Measurements from ENCODE around the gene C7orf57.

Gene C7orf57

DNA sequence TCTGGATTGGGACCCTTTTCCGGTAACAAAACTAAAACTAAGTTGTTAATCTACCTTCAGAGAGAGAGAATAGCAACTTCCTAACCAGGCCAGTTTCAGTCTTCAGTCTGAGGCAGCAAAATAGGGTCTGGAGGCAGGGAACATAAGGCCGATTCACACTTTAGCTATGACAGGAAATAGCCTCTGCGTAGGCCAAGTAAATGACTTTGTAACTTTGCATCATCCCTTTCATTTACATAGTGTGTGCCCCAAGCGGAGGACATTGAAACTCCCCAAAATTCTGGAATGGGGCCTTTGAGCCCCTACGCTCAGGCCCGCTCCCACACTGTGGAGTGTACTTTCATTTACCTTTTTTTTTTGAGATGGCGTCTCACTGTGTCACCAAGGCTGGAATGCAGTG is 52.0 kb downstream of the C7orf57 start:
- no peak for DNase-seq

DNA sequence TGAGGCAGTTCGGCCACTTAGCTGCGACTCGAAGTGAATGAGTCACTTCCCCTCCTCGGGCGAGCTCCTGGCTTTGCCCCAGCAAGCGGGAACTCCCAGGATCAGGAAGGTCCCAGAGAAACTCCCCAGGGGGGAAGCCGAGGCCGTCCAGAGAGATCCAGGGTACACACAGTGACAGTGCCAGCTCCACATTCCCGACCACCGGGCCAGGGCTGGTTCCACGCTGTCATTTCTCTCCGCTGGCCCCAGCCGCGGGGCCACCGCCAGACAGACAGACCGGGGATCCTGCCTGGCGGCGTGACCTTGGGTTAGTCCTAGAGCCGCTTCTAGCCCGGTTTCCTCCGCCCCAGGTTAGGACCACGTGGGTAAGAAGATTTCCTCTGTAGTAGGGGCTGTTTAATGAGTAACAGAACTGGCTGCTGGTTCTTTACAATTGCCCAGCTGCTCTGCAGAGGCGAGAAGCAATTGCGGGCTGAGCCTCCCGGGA is 53.3 kb downstream of the C7orf57 start:
- DNase-seq: no peak

DNA sequence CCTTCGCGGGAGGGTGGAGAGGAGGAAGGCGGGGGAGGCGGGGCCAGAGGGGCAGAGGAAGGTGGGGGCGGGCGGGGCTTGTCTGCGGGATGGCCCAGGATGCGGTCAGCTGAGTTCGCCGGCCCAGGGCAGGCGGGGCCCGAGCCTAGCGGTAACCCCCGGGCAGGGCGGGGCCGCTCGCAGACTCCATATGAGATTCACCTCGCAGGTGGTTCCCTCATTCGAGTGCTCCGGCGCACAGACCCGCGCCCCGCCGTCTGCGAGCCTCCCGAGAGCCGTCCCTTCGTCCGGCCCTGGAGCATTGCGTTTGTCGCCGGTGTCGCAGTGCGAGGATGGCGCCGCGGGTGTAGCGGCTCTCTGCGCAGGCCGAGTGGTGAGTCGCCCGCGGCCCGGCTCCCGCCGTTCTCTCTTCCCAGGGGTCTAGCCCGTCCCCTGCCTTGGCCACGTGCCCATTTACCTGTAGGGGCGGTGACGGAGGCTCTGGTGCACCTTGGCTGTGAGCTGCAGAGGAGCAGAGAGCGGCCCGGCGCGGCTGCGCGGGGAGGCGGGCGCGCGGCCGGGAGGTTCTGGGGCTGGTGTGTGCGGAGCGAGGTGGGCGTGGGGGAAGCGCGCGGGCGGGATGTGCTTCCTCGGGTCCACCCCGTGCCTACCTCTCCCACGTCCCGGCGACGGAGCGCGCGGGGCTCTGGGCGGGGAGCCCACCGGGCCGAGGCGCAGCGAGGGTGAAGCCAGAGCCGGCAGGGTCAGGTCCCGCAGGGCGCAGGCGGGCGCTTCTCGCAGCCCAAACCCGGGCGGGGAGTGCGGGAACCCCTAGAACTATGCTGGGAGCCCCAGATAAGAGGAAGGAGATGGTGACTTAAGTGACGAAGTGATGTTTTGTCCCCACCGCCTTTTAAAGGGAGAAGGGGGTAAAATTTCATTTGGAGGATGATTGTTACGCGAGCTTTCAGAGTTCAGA is 54.0 kb downstream of the C7orf57 start, which contains the start of gene UPP1:
UPP1 (plus strand) TSS at position 220 of the 958 bp plus-strand sequence. CDS start 5,519 bp downstream, outside the sequence.
- DNase-seq: peak; percentile 70 to 92 (median 86)

DNA sequence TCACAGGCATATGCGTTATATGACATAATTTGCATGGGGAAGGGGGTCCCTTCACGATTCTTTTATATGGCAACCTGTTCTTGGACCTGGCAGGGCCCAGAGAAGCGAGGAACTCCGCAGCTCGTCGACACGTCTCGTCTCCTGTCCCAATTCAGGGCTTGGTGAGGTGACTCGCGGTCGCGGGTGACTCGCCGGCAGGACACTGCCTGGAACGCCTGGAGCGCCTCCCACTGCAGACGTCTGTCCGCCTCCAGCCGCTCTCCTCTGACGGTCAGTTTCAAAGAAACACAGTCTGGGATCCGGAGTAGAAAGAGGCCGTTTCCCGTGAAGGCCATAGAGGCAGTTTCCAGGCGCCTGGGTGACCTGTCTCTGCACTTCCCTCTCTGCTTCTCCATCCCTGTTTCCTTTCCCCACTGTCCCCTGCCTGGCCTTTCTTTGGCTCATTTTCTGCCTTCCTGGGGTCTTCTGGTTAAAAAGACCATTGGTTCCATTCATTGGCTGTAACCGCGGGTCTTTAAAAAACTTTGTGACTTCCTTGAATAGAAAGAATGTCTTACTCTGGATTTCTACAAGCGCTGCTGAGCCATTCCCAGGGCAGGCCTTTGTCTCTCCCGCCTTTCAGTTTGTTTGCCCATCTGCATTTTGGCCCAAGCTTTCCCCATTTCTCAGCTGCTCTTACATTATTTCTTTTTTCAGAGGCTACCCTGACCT is 54.9 kb downstream of the C7orf57 start:
- DNase-seq: no peak

DNA sequence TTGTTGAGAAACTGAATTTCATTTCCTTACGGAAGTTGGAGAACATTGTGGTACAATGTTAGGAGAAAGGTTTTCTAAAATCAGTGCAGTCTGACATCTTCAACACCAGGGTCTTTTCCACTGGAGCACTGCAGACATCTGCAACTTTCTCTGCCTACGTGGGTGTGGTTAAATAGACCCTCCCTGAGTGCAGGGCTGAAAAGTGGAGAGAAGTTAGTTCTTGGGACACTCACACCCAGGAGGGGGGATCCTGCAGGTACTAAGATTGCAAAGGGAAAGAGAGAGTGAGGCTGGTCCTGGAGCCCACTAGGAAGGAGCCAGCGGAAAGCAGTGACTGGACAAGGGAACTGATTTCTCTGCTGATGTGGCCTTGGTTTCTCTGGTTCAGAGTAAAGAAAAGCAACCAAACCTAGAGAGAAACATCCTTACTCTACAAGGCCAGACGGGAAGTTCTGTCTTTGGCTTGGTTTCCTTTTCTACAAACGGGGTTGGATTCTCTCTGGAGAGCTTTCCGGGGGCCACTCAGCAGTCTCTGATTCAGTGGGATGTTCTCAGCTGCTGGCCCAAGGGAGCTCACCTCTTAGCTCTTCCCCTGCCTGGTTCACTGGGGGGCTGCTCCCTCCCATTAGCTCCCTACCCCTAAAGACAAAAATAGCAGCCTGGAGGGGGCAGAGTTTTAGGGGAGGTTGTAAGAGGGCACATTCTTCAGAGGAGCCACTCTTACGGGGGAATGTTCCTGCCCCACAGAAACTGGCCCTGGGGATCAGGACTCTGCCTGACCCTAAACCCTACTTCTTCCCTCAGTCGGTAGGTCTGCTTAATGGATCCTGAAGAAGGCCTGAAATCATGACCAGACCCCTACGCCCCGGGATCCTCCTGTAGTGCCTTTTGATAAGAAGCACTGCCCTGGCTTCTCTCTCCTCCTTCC is 56.4 kb downstream of the C7orf57 start:
- no peak for DNase-seq

DNA sequence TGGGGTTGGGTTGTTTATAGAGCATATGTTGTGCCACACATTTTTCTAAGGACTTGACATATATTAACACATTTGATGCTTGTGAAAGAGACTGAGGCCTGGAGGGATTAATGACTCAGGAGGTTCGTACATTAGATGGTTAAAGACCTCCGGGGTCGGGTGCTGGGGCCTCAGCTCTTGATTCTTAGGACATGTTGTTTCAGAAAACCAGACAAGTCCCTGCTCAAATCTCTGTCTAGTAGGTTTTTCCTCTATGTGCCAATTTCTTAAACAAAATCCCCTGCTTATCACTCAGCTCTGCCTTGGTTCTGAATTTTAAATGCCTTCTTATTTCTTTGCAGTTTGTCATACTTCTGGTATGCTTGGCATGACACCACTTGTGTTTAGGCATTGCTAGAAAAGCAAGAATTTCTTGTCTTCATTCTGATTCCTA is 59.5 kb downstream of the C7orf57 start:
- no peak for DNase-seq

DNA sequence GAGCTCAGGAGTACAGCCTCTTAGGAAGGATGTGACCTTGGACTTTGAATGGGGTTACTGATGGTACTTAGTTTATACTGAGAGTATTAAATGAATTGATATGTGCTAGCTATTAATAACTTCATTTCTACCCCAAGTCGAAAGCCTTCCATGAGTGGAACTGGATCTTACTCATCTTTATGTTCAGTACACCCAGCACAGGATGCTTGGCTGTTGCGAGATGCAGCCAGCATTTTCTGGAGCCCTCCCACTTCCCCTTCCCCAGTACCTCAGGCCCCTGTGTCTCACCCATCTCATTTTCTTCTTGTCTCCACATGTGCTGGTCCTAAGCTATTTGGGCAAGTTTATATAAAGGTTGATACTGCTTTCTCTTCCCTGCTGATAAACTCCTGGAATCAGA is 60.9 kb downstream of the C7orf57 start:
- DNase-seq: no peak

DNA sequence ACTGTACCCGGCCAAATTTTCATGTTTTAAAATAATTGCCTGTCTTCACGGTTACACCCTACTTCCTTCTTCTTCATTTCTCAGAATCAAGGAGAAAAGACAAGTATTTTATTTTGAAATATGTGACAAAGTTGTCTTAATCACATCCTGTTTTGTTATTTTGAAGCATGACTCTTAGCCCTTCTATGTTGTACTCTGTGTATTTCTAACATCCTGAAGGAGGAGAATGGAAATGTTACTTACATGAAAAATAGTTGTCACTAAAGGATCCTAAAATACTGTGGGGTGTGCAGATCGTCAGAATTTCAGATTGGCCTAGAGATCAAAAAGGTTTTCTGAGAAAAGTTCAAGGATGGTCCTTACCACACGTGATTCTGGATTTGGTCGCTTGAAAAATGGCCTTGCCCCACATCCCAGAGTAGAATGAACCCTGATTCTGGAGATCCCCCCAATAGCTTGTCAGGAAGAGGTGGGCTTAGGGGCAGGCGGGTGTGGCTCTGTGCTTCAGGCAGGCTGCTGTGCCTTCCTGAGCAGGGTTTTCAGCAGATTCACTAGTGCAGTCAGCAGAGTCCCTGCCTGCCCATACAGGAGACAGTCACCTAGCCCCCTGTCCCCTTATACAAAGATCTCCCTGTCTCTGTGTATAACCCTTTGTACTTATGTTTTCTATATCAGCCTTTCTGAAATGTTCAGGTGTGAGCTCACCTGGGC is 62.3 kb downstream of the C7orf57 start:
- no peak for DNase-seq

DNA sequence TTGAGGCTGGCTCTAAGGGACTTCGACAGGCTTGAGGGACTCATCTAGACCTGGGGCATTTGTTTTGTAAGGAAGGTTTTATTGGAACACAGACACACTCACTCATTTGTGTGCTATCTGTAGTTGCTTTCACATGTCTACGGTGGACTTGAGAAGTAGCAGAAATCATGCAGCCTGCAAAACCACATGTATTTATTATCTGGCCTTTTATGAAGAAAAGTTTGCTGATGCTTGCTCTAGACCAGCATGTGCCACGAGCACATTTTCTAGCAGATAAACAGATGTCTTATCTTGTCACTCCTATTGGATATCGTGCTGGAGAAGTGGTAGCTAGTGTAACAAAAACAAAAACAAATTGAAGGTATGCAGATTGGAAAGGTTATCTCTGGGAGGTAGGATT is 63.5 kb downstream of the C7orf57 start:
- DNase-seq: no peak

DNA sequence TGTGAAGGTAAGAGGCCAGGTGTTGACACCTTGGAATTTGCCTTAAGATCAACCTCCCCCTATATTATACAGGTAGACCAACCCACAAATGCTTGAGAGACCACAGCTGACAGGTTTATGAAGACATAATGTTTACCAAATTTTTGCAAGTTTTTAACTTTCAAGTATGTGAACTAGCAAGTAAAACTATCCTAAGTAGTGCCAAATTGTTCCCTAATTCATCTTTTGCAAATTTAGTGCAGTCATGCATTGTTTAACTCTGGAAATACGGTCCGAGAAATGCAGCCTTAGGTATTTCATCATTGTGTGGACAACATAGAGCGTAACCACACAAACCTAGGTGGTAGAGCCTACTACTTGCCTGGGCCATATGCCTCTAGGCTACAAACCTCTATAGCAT is 64.4 kb downstream of the C7orf57 start:
- no peak for DNase-seq

DNA sequence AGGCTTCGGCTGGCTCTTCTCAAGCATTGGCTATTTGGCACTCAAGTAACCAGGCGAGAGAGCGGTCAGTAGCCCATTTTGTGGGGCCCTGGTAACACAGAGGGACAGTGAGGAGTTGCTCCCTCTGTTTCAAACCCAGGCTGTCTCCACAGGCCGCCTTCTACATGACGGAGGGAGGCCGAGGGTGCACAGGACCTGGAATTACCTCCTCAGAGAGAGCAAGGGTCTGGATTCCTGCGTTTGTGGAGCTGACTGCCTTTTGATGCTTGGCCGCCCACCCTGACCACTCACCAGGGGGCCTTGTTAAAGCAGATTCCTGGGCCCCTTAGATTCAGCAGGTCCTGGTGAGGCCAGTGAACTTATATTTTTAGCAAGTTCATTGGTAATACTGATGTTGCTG is 66.0 kb downstream of the C7orf57 start:
- DNase-seq: no peak

DNA sequence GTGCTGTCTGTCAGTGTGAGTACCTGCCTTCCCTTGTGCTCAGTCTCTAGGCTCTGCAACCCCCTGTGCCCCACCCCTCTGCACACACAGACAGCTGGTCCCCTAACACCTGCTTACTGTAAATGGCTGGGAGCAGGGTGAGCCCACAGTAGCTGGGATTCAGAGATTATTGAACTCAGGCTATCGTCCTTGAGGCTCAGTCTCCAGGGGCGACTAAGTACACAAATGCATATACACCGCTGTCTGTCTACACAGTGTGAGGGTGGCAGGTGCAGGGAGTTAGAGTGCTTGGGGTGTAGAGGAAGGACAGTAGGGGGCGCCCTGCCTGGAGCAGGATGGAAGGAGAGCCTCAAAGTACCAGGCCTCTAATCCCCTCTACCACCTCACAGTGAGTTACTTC is 66.6 kb downstream of the C7orf57 start:
- no peak for DNase-seq

DNA sequence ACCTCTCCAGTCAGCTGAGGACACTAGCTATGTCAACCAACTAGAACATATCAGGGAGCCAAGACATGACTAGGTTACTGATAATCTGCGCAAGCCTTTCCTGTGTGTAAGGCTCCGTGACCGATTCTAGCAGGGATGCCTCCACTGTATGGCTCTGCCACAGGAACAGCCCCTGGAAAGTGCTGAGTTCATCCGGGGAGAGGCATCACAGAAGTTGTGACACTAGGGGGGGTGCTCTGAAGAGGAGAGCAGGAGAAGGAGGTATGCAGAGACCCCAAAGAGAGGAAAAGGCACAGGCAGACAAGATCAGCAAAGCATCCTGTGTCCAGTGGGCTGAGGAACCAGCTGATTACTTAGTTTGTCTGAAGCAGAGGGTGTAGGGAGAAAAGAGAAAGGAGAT is 67.2 kb downstream of the C7orf57 start:
- DNase-seq: no peak

DNA sequence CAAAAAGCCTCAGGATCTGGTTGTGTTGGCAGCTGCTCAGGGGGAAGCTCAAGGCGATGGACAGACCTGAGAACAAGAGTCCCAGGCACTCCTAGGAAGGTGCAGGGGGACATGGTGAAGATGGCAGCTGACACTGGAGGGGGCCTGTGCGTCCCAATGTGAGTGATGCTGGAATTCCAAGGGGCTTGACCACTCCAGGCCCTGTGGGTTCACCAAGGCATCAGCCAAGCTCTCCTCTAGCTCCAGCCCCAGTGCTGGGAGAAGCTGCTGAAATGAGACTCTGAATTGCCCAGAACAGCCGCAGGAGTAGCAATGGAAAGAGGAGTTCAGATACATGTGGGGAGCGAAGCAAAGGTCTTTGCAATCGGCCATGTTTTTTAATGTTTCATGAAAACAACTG is 69.7 kb downstream of the C7orf57 start:
- no peak for DNase-seq

DNA sequence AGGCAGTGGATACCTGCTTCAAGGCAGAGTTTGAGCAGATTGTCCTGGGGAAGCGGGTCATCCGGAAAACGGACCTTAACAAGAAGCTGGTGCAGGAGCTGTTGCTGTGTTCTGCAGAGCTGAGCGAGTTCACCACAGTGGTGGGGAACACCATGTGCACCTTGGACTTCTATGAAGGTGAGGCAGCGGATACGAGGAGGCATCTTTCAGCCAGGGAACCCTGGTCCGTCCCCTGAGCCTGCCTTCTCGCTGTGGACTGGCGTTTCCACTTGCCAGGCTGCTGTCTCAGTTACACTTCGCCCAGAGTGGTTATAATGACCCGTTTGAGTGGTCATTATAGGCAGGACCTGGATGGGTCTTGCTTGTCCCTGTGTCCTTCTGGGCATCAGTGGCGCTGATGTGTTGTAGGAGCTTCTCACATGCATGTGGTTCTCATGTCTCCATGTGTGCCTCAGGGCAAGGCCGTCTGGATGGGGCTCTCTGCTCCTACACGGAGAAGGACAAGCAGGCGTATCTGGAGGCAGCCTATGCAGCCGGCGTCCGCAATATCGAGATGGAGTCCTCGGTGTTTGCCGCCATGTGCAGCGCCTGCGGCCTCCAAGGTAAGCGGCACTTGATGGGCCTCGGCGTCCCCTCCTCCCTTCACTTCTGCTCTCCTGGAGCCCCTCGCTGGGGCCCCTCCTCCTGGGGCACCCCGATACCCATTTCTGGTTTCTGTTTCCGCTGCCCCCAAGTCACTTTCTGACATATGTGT is 71.7 kb downstream of the C7orf57 start:
- DNase-seq: no peak

DNA sequence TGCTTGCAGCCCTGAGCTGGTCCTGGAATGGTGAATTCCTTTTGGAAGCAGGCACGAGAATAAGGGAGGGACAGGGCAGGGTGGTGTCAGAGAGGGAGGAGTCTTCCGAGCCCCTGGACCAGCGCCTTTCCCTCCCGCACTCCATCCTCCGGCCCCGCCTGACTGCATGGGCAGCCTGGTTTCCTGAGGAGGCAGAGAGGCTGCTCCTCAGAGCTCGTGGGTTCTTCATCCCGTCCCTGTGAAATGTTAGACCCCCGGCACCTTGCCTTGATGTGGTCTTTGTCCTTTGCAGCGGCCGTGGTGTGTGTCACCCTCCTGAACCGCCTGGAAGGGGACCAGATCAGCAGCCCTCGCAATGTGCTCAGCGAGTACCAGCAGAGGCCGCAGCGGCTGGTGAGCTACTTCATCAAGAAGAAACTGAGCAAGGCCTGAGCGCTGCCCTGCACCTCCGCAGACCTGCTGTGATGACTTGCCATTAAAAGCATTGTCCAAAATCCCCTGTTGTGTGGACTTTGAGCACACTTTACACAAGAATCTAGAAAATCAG is 72.7 kb downstream of the C7orf57 start:
- no peak for DNase-seq

DNA sequence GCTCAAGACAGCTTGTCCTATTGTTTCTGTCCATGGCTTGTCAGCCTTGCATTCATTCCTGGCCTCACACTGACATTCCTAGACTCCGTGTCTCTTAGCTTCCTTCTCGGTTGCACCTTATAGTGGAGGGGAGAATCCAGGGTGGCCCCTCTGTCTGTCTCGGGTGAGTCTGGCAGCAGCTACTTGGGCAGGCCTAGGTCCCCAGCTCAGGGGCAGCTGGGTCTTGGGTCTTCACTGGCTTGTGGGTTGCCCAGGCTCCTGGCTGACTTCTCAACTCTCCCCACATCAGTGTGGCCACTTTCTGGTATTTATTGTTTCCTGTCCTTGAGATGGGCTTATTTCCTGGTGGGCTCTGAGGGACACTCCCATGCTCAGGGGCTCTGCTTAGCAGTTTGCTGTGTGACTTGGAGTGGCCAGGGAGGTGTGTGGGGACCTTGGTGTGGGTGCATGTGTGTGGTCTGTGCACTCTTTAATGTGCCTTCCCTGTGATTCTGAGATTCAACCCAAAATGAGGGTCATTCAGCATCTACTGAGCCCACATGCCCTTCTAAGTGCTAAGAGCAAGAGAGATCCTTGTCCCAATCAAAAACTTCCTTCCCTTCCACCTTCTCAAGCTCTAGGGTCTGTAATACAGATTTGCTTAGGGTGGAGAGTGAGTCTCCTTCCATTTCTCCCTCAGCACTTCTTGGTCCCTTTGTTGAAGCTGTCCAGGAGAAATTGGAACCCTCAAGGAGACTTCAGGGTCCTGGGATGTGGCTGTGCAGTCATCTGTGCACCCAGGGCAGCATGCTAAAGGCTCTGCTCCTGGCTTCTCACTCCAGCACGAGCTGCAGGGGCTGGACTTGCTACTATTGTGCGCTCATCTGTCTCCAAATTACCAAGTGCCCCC is 73.9 kb downstream of the C7orf57 start:
- no peak for DNase-seq

DNA sequence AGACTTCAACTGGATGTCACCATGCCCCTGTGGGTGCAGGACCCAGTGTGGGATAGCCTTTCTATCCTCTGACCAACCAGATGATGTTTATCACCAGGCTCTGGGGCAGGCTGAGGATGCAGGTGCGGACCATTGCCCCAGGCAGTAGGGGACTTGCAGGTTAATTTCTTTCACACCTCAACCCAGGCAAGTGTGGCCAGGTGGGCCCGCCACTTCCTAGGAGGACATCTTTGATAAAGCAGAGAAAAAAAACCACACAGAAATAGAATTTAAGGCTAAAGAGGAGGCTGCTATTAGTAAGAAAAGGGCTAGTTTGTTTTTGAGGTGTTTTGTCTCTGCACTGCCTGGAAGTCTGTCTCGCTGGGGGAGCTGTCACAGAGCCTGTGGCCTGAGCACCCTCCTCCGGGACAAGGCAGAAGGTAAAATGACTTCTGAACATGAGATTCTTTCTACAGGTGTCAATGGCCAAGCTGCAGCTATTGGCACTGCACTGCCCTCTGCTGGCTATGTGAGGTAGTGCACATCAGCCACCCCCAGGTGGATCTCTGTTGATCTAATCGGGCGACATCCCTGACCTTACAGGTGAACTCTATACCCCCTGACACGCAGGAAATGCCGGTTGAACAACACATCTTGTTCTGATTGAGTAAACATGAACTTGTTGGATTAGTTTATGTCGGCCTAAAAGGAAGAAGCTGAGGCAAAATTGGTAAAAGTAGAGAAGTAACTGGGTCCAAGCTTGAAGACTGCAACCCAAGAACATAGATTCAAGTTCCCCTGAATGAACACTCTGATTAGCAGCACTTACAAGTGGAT is 74.7 kb downstream of the C7orf57 start:
- peak; percentile 79 to 94 (median 84) for DNase-seq

DNA sequence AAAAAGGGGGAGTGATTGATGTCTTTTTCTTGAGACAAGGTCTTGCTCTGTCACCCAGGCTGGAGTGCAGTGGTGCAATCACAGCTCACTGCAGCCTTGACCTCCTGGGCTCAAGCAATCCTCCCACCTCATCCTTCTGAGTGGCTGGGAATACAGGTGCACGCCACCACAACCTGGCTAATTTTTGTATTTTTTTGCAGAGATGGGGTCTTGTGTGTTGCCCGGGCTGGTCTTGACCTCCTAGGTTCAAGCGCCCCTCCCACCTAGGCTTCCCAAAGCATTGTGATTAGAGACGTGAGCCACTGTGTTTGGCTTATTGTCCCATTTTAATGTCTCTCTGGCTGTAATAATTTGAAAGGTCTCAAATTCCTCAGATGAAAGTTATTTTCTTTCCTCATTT is 75.5 kb downstream of the C7orf57 start:
- no peak for DNase-seq

All from activated CD4-positive, CD25-positive, alpha-beta regulatory T cell (primary cell).